ENCODE data around the gene AGO4. TPM values are rescaled to one million over a fixed set of nuclear protein-coding genes. Genes with fewer than 3 reads are reported as not detected.

The AGO4 gene
- total RNA-seq, 4 donors from 2014 or later = 18.1 to 23.6 (median 18.7) TPM

GRCh38 chr1:35881850-35882273 is 74.0 kb downstream of the AGO4 start:
- TF ChIP-seq, protein P1, sequence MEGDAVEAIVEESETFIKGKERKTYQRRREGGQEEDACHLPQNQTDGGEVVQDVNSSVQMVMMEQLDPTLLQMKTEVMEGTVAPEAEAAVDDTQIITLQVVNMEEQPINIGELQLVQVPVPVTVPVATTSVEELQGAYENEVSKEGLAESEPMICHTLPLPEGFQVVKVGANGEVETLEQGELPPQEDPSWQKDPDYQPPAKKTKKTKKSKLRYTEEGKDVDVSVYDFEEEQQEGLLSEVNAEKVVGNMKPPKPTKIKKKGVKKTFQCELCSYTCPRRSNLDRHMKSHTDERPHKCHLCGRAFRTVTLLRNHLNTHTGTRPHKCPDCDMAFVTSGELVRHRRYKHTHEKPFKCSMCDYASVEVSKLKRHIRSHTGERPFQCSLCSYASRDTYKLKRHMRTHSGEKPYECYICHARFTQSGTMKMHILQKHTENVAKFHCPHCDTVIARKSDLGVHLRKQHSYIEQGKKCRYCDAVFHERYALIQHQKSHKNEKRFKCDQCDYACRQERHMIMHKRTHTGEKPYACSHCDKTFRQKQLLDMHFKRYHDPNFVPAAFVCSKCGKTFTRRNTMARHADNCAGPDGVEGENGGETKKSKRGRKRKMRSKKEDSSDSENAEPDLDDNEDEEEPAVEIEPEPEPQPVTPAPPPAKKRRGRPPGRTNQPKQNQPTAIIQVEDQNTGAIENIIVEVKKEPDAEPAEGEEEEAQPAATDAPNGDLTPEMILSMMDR (IDR thresholded peaks at IDR 0.05; ENCODE audit: low read depth) = no peak

DNA sequence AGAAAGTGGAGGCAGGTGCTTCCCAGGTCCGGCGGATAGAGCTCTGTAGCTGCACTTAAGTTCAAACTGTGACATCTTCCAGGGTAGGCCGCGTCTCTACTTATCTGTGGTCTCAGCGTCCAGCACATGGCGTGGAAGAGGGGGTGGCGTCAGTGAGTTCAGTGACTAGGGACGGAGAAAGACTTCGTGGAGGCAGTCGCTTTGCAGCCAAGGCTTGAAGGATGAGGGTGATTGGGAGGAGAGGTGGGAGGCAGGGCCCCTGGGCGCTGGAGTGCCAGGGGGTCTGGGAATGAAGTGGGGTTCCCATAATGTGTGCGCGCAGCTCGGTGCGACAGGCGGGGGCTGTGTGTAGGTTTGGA is 74.7 kb downstream of the AGO4 start:
- TF ChIP-seq, protein P1 (IDR thresholded peaks at IDR 0.05; ENCODE audit: low read depth) = no peak

DNA sequence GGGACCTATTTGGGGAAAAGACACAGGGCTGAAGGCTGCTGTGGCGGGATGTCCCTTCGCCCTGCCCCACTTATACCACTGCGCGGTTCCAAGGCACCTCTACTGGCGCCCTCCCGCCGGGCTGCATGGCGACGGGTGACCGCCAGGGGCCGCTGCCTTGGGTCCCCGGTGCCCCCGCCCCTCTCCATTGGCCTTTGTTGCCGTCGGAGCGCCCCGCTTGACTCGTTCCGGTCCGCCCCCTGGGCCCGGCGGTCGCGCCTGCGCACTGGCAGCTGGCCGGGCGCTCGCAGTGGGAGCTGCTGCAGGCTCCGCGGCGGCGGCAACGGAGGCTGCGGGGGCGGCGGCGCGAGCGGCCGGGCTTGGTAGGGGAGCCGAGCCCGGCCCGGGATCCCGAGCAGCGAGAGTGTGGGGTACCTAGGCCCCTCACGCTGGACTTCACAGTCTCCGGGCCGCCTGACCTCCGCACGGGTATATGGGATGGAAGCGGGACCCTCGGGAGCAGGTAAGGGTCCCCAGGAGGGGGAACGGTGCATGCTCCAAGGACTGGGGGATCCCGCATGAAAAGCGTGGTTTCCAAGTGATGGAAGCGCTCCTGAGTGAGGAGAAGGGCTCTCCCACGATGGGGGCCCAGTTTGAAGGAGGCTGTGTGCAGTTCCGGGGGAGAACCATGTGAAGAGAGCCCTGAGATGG is 75.3 kb downstream of the AGO4 start, which contains the start of gene AGO1:
Gene AGO1, plus strand, starts transcription at position 265 of the 690 bp plus-strand sequence. Its CDS starts 213 bp downstream, at position 478.
- TF ChIP-seq, protein P1 (IDR thresholded peaks at IDR 0.05; ENCODE audit: low read depth) = no peak

DNA sequence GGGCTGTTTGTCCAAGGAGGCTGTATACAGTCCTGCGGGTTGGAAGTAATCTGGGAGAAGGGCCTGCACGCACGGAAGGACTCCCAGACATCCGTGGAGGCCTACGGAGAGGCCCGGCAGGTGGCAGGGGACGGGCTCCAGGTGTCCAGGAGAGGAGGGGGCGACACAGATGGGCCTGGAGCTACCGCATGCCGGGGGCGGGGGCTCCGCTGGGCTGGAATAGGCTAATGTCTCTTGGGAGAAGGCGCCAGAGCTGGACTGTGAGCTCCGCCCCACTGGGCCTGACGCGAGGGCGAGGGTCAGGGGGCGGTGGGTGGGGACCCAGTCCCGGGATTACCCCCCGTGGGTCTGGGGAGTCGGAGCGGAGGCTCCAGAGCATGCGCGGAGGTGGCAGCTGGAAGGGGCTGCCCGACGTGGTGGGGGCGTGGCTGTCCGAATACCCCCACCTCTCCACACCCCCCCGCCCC is 75.9 kb downstream of the AGO4 start:
- TF ChIP-seq, protein P1 (IDR thresholded peaks at IDR 0.05; ENCODE audit: low read depth) = no peak

GRCh38 chr1:35884934-35885333 is 77.1 kb downstream of the AGO4 start:
- TF ChIP-seq, protein P1 (IDR thresholded peaks at IDR 0.05; ENCODE audit: low read depth) = no peak

DNA sequence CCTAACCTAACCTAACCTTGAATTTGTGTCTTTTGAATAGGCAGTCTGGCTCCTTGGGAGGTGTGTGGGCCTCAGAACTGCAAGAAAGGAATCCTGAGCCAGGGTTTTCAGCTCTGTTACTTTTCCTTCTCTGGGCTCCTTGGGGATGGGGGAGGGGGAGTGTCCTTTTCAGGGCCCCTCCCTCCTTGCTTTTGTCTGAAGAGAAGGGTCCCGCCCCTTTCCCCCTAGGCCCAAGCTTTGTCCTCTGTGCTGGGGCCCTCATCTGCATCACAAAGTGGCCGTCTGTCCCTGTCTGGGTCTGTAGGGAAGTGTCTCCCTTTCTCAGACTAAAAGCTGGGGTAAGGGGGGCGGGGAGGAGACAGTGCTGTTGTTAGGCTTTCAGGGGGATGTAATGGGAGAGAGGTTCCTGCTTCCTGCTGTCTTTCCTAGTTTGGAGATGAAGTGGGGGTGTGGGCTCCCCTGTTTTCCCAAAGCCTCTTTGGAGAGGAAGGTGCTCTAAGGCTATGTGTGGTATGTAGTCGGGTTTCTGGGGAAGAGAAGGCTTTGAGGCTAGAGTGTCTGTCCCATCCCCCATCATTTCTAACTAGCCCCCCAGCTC is 78.2 kb downstream of the AGO4 start:
- TF ChIP-seq, protein P1 (IDR thresholded peaks at IDR 0.05; ENCODE audit: low read depth) = no peak

GRCh38 chr1:35886577-35887431 is 79.0 kb downstream of the AGO4 start:
- TF ChIP-seq, protein P1 (IDR thresholded peaks at IDR 0.05; ENCODE audit: low read depth) = no peak

Data from subcutaneous adipose tissue (tissue), 4 donors.